DMS153 treated with DMSO at 0.1 percent for 48 hours (cell line): Measurements from ENCODE around the gene MED20.

Source experiments
- DNase-seq: peaks from one replicate; lab custom pipeline; 2025; ENCODE audit not compliant: unreplicated experiment; lab: John Stamatoyannopoulos, UW

The MED20 gene

GRCh38 chr6:41858703-41859102, 62.2 kb downstream of the MED20 start:
- DNase-seq: no peak
